ENCODE results near the gene OGFR.

DNA sequence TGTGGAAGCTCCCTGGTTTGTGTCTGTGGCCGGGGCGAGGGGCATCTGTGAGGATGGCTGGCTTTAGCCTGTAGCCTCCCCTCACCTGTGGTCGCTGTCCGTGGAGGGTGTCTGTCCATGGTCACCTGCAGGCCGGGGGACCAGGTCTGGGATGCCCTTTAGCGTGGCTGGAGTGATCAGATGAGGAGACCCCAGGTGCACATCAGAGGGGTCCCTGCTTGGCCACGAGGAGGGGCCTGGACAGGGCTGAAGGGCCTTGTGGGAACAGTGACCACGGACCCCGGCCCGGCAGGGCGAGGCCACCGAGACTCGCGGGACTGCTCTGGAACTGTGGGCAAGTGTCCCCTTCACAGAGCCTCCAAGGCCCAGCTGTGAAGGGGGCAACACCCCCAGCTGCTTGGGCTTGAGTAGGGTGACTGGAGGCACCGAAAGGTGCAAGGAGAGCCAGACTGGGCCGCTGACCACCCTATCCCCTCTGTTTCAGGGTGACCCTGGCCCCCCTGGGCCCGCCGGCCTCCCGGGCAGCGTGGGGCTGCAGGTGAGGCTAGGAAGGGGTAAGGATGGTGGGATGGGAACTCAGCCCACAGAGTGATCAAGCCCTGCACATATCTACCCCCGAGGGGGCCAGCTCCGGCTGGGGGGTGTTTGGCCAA lies 20.8 kb downstream of the OGFR start:
- TF ChIP-seq, protein P1, sequence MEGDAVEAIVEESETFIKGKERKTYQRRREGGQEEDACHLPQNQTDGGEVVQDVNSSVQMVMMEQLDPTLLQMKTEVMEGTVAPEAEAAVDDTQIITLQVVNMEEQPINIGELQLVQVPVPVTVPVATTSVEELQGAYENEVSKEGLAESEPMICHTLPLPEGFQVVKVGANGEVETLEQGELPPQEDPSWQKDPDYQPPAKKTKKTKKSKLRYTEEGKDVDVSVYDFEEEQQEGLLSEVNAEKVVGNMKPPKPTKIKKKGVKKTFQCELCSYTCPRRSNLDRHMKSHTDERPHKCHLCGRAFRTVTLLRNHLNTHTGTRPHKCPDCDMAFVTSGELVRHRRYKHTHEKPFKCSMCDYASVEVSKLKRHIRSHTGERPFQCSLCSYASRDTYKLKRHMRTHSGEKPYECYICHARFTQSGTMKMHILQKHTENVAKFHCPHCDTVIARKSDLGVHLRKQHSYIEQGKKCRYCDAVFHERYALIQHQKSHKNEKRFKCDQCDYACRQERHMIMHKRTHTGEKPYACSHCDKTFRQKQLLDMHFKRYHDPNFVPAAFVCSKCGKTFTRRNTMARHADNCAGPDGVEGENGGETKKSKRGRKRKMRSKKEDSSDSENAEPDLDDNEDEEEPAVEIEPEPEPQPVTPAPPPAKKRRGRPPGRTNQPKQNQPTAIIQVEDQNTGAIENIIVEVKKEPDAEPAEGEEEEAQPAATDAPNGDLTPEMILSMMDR (conservative IDR thresholded peaks at IDR 0.05): no peak
- no peak for TF ChIP-seq ZFX (IDR thresholded peaks at IDR 0.05)
